Measurements from ENCODE around the gene GARIN5B. TPM values are rescaled to one million over a fixed set of nuclear protein-coding genes. Genes with fewer than 3 reads are reported as not detected.

The GARIN5B gene
- total RNA-seq, 2 donors from 2014 or later: 1.5 TPM; not detected in 1

DNA sequence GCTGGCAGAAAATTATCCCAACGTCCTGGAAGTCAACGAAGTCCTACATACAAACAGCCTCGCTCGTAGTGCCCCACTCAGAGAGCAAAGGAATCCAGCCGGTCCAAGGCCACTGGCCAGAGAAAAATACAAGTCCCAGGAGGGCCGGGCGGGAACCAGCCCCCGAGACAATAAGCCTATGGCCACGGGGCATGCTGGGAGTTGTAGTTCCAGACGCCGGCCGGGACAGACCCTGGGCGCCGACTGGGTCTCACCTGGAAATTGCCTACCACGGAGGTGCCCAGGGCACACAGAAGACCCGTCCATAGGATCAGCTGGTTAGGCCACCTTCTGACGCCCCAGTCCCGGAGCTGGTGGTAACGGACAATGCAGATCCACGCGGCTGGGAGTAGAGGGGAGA is 43.3 kb downstream of the GARIN5B start:
- Histone ChIP-seq H3K36me3 (no peaks in the 10 kb centered on the region), H3K27ac (no peak overlapping the region), H3K4me3 (no peak overlapping the region), H3K9me3 (no peaks in the 10 kb centered on the region), H3K27me3 (replicated peaks; ENCODE audit: insufficient read depth) (no peaks in the 10 kb centered on the region), H3K4me1 (replicated peaks) (no peaks in the 10 kb centered on the region)
- 19% methylated on average over 21 of the region's 21 CpGs for WGBS
- intact Hi-C loops (cut with DNase I): no loop called here
- DNase-seq (ENCODE audit: low spot score): no peak
- no peak for TF ChIP-seq POLR2A (IDR thresholded peaks at IDR 0.05)
- TF ChIP-seq, protein P1, sequence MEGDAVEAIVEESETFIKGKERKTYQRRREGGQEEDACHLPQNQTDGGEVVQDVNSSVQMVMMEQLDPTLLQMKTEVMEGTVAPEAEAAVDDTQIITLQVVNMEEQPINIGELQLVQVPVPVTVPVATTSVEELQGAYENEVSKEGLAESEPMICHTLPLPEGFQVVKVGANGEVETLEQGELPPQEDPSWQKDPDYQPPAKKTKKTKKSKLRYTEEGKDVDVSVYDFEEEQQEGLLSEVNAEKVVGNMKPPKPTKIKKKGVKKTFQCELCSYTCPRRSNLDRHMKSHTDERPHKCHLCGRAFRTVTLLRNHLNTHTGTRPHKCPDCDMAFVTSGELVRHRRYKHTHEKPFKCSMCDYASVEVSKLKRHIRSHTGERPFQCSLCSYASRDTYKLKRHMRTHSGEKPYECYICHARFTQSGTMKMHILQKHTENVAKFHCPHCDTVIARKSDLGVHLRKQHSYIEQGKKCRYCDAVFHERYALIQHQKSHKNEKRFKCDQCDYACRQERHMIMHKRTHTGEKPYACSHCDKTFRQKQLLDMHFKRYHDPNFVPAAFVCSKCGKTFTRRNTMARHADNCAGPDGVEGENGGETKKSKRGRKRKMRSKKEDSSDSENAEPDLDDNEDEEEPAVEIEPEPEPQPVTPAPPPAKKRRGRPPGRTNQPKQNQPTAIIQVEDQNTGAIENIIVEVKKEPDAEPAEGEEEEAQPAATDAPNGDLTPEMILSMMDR (IDR thresholded peaks at IDR 0.05): no peak
- TF ChIP-seq POLR2AphosphoS5 (IDR thresholded peaks at IDR 0.05): no peak

DNA sequence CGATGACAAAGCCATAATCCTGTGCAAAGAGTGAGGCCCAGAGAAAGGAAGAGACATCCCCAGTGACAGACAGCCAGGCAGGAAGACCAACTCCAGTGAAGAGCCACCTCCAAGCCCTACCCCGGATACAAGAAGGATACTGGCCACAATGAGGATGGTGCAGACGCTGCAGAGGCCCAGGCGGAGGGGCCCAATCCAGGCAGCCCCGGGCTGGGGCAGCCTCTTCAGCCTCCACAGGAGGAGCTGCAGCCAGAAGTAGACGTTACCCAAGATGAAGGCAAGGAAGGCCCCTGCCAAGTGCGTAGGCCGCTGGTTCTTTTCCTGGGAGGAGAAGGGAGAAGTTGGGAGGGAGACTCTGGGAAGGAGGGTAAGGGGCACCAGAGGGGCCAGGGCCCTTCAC is 46.4 kb downstream of the GARIN5B start:
- Histone ChIP-seq H3K27me3 (replicated peaks; ENCODE audit: insufficient read depth) (no peaks in the 10 kb centered on the region), H3K27ac (no peak overlapping the region), H3K36me3 (no peaks in the 10 kb centered on the region), H3K4me3 (no peak overlapping the region), H3K4me1 (replicated peaks) (no peaks in the 10 kb centered on the region), H3K9me3 (no peaks in the 10 kb centered on the region)
- intact Hi-C loops (cut with DNase I): no loop called here
- TF ChIP-seq, protein P1 (IDR thresholded peaks at IDR 0.05): no peak
- TF ChIP-seq POLR2A (IDR thresholded peaks at IDR 0.05): no peak
- TF ChIP-seq POLR2AphosphoS5 (IDR thresholded peaks at IDR 0.05): no peak
- WGBS: 86% methylated on average over 8 of the region's 8 CpGs
- DNase-seq (ENCODE audit: low spot score): no peak

DNA sequence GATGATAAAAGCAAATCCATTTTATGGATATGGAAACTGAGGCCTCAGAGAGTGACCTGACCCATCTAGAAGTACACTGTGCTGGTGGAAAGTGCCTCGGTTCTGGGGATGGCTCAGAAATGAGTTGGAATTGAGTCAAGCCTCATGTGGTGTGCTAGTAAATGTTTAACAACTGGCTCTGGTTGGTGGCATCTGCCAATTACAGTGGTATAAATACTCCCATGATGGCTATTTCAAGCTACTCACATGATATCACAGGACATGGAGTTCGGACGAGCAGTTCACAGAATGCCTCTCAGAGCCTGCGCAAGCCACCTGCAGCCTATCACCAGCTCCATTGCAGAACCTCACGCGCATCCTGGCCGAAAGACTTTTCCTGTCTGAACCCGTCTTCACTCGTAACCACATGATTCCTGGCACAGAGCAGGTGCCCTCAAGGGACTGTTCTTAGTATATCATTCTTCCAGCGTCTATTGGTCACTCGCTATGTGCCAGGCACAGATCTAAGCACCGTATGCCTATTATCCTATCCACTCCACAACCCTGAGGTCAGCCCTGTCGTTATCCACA is 47.0 kb downstream of the GARIN5B start:
- 70% methylated on average over 13 of the region's 13 CpGs for WGBS

DNA sequence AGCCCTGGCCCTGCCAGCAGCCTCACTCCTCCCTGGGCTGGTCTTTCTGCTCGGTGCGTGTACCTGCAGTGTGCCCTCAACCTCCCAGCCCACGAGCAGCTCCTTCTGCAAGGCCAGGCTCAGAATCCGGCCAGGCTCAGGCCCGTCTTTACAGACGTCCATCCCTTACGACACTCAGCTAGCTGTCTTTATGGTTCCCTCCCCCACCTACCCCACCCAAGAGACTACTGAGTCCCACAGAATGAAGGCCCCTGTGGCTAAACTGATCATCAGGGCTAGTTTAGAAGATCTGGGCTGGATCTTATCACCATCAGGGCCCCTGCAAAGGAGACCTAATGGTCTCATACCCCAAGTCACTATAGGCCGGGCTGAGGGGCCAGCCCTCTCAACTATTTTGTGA is 48.7 kb downstream of the GARIN5B start:
- 81% methylated on average over 8 of the region's 8 CpGs for WGBS
- TF ChIP-seq, protein P1 (IDR thresholded peaks at IDR 0.05): no peak
- no peak for TF ChIP-seq POLR2A (IDR thresholded peaks at IDR 0.05)
- TF ChIP-seq POLR2AphosphoS5 (IDR thresholded peaks at IDR 0.05): no peak
- H3K4me3 ChIP-seq: no peak overlapping the region
- no peak overlapping the region for H3K27ac ChIP-seq
- no peak for DNase-seq (ENCODE audit: low spot score)
- no peaks in the 10 kb centered on the region for H3K27me3 ChIP-seq (replicated peaks; ENCODE audit: insufficient read depth)
- intact Hi-C loops (cut with DNase I): no loop called here
- no peaks in the 10 kb centered on the region for H3K9me3 ChIP-seq
- H3K4me1 ChIP-seq (replicated peaks): no peaks in the 10 kb centered on the region
- no peaks in the 10 kb centered on the region for H3K36me3 ChIP-seq

More for the DNA sequence above, 47.0 kb downstream of the GARIN5B start:
- H3K27me3 ChIP-seq (replicated peaks; ENCODE audit: insufficient read depth): no peaks in the 10 kb centered on the region
- H3K4me3 ChIP-seq: no peak overlapping the region
- no peaks in the 10 kb centered on the region for H3K9me3 ChIP-seq
- TF ChIP-seq POLR2A (IDR thresholded peaks at IDR 0.05) (no peak), POLR2AphosphoS5 (IDR thresholded peaks at IDR 0.05) (no peak)
- no peak for DNase-seq (ENCODE audit: low spot score)
- no peaks in the 10 kb centered on the region for H3K36me3 ChIP-seq
- no peaks in the 10 kb centered on the region for H3K4me1 ChIP-seq (replicated peaks)
- H3K27ac ChIP-seq: no peak overlapping the region
- intact Hi-C loops (cut with DNase I): no loop called here

DNA sequence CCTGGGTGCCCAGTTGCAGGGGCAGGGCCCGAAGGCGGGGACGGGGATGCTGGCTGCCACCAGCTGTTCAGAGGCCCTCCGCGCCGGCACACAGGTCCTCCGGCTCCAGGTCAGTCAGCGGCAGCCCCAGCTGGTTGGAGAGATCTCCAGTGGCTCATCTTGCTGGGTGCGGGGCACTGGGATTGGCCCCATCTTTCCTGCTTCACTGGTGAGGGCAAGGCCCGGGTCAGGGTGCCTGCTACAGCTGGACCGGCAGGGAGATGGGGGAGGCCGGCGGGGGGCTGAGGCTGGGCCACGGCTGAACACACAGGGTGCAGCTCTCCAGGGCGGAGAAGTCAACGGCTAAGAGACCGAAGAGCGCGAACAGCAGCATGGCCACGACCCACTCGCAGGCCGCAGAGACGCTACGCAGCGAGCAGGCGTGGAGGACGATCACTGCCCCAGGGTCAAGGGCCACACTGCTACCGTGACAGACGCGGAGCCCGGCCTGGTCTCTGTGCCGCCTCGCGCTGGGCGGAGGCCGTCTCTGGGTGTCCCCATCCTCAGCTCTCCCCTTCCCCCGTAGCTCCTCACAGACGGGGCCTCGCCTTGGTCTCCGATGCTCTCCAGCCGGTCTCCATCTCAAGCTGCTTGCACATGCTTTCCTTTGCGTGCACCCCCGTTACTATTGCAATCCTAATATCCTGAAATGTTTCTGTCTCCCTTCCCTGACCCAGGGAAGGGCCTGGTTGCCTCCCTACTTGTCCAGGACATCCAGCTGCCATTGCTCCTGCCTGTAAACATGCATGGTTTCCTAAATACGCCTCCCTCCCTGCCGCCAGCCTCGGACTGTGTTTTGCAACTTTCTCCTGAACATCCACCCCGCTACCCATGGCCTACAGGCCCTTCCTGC is 50.2 kb downstream of the GARIN5B start:
- TF ChIP-seq POLR2AphosphoS5 (IDR thresholded peaks at IDR 0.05): no peak
- TF ChIP-seq, protein P1 (IDR thresholded peaks at IDR 0.05): no peak
- TF ChIP-seq POLR2A (IDR thresholded peaks at IDR 0.05): no peak
- intact Hi-C loops (cut with DNase I): no loop called here
- 84% methylated on average over 47 of the region's 47 CpGs for WGBS
- Histone ChIP-seq H3K9me3 (no peaks in the 10 kb centered on the region), H3K4me1 (replicated peaks) (no peaks in the 10 kb centered on the region), H3K27me3 (replicated peaks; ENCODE audit: insufficient read depth) (no peaks in the 10 kb centered on the region), H3K4me3 (no peak overlapping the region), H3K36me3 (no peaks in the 10 kb centered on the region), H3K27ac (no peak overlapping the region)
- DNase-seq (ENCODE audit: low spot score): no peak

Data from prostate gland (tissue), 2 donors.